Measurements from ENCODE around the gene ADRB2. TPM values are rescaled to one million over a fixed set of nuclear protein-coding genes. Genes with fewer than 3 reads are reported as not detected.

The ADRB2 gene
- total RNA-seq, 1 experiment from 2014 or later: 0.25 TPM

GRCh38 chr5:148811756-148812155, 14.7 kb upstream of the ADRB2 start:
- Histone ChIP-seq H3K9me2 (ENCODE audit: insufficient read depth) (no peaks in the 10 kb centered on the region), H3K79me2 (ENCODE audit: insufficient read depth, low read length) (no peaks in the 10 kb centered on the region), H3K4me2 (ENCODE audit: low read length) (no peak overlapping the region), H3K27me3 (ENCODE audit: insufficient read depth, low read length) (no peaks in the 10 kb centered on the region), H3K4me1 (ENCODE audit: control insufficient read depth in 1 of 2, insufficient read depth in 2 of 2, low read length in 2 of 2) (no peaks in the 10 kb centered on the region), H3K27ac (ENCODE audit: low read depth, low read length) (no peak overlapping the region), H3K4me3 (replicated peaks in 1 of 2; ENCODE audit: low read depth in 1 of 2, low read length in 2 of 2) (no peak overlapping the region), H3K9me3 (ENCODE audit: control insufficient read depth in 1 of 2, insufficient read depth in 1 of 2, low read depth in 1 of 2, low read length in 2 of 2) (no peaks in the 10 kb centered on the region), H2AFZ (ENCODE audit: low read depth, low read length, poor library complexity, severe bottlenecking) (no peak overlapping the region), H3K36me3 (ENCODE audit: control insufficient read depth in 1 of 2, insufficient read depth in 2 of 2, low read length in 2 of 2) (no peaks in the 10 kb centered on the region), H4K20me1 (ENCODE audit: insufficient read depth) (no peaks in the 10 kb centered on the region), H3K9ac (ENCODE audit: low read length) (no peak overlapping the region)
- ChIA-PET RAD21 (ENCODE audit: low non-redundant PET in 1 of 2, low total read pairs in 2 of 2, uncharacterized antibody in 2 of 2, unreplicated experiment in 2 of 2) (no interaction called here), POLR2A (no interaction called here), CTCF (interaction anchor here (1.5 kb wide), 1 partner anchor 9 kb away, joined by 8 read pairs; no protein-coding TSS in a partner anchor)
- TF ChIP-seq SIN3A (IDR thresholded peaks at IDR 0.05; ENCODE audit: low read depth): no peak
- TF ChIP-seq EGR1 (IDR thresholded peaks at IDR 0.05; ENCODE audit: low read depth): no peak
- no peak for TF ChIP-seq FOSL1 (IDR thresholded peaks at IDR 0.05; ENCODE audit: low read depth)
- no peak for TF ChIP-seq RAD21 (IDR thresholded peaks at IDR 0.05; ENCODE audit: low read depth)
- no peak for TF ChIP-seq ELF1 (IDR thresholded peaks at IDR 0.05; ENCODE audit: borderline replicate concordance, low read depth)
- no peak for TF ChIP-seq ZNF274 (IDR thresholded peaks at IDR 0.05; ENCODE audit: low read depth, low read length)
- no peak for TF ChIP-seq ZFX (IDR thresholded peaks at IDR 0.05)
- TF ChIP-seq, protein P1, sequence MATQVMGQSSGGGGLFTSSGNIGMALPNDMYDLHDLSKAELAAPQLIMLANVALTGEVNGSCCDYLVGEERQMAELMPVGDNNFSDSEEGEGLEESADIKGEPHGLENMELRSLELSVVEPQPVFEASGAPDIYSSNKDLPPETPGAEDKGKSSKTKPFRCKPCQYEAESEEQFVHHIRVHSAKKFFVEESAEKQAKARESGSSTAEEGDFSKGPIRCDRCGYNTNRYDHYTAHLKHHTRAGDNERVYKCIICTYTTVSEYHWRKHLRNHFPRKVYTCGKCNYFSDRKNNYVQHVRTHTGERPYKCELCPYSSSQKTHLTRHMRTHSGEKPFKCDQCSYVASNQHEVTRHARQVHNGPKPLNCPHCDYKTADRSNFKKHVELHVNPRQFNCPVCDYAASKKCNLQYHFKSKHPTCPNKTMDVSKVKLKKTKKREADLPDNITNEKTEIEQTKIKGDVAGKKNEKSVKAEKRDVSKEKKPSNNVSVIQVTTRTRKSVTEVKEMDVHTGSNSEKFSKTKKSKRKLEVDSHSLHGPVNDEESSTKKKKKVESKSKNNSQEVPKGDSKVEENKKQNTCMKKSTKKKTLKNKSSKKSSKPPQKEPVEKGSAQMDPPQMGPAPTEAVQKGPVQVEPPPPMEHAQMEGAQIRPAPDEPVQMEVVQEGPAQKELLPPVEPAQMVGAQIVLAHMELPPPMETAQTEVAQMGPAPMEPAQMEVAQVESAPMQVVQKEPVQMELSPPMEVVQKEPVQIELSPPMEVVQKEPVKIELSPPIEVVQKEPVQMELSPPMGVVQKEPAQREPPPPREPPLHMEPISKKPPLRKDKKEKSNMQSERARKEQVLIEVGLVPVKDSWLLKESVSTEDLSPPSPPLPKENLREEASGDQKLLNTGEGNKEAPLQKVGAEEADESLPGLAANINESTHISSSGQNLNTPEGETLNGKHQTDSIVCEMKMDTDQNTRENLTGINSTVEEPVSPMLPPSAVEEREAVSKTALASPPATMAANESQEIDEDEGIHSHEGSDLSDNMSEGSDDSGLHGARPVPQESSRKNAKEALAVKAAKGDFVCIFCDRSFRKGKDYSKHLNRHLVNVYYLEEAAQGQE (IDR thresholded peaks at IDR 0.05; ENCODE audit: low read depth): no peak
- no peak for TF ChIP-seq CBX3 (IDR thresholded peaks at IDR 0.05; ENCODE audit: low read depth)
- no peak for TF ChIP-seq SP1 (IDR thresholded peaks at IDR 0.05; ENCODE audit: low read depth)
- TF ChIP-seq, protein P2, sequence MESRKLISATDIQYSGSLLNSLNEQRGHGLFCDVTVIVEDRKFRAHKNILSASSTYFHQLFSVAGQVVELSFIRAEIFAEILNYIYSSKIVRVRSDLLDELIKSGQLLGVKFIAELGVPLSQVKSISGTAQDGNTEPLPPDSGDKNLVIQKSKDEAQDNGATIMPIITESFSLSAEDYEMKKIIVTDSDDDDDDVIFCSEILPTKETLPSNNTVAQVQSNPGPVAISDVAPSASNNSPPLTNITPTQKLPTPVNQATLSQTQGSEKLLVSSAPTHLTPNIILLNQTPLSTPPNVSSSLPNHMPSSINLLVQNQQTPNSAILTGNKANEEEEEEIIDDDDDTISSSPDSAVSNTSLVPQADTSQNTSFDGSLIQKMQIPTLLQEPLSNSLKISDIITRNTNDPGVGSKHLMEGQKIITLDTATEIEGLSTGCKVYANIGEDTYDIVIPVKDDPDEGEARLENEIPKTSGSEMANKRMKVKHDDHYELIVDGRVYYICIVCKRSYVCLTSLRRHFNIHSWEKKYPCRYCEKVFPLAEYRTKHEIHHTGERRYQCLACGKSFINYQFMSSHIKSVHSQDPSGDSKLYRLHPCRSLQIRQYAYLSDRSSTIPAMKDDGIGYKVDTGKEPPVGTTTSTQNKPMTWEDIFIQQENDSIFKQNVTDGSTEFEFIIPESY (IDR thresholded peaks at IDR 0.05; ENCODE audit: extremely low read depth, insufficient replicate concordance, low read length): no peak
- TF ChIP-seq, protein P3, sequence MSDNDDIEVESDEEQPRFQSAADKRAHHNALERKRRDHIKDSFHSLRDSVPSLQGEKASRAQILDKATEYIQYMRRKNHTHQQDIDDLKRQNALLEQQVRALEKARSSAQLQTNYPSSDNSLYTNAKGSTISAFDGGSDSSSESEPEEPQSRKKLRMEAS (IDR thresholded peaks at IDR 0.05): no peak
- no peak for TF ChIP-seq JUND (IDR thresholded peaks at IDR 0.05)
- no peak for TF ChIP-seq YY1 (IDR thresholded peaks at IDR 0.05; ENCODE audit: extremely low read depth, insufficient replicate concordance, low read depth, low read length)
- no peak for TF ChIP-seq POLR2A (IDR thresholded peaks at IDR 0.05; ENCODE audit: borderline replicate concordance, extremely low read depth, insufficient read depth, insufficient read length)
- TF ChIP-seq POLR2AphosphoS5 (IDR thresholded peaks at IDR 0.05; ENCODE audit: low read depth, low read length): no peak
- TF ChIP-seq EZH2phosphoT487 (IDR thresholded peaks at IDR 0.05; ENCODE audit: borderline replicate concordance): no peak
- TF ChIP-seq, protein P4, sequence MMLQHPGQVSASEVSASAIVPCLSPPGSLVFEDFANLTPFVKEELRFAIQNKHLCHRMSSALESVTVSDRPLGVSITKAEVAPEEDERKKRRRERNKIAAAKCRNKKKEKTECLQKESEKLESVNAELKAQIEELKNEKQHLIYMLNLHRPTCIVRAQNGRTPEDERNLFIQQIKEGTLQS (IDR thresholded peaks at IDR 0.05): no peak
- no peak for TF ChIP-seq CEBPB (IDR thresholded peaks at IDR 0.05; ENCODE audit: low read depth)
- no peak for TF ChIP-seq EZH2 (IDR thresholded peaks at IDR 0.05)
- DNase-seq (ENCODE audit: low read depth, low spot score) (no peak), ATAC-seq (no peak)
- no TSS peak for BruUV-seq (replicated peaks)
- intact Hi-C loops (cut with micrococcal nuclease): no loop called here

Data from HCT116 (cell line).